ENCODE results near the gene BNC2.

Gene BNC2

DNA sequence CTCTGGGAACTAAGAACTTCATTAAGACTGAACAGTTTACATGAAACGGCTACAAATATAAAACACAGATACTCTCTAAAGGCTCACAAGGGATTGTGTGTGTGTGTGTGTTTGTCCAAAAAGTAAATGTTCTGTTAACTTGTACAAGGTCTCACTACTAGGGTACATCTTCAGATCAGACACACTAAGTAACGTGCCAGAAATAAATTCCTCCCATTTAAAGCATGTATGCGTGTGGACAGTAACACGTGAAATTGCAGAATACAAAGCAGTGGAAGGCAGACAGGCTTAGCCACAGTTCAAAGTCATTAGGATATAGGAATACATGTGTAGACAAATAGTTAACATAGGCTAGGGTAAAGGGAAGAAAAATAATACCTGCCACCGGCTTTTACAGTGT lies 1.8 kb downstream of the BNC2 start:
- DNase-seq: no peak

DNA sequence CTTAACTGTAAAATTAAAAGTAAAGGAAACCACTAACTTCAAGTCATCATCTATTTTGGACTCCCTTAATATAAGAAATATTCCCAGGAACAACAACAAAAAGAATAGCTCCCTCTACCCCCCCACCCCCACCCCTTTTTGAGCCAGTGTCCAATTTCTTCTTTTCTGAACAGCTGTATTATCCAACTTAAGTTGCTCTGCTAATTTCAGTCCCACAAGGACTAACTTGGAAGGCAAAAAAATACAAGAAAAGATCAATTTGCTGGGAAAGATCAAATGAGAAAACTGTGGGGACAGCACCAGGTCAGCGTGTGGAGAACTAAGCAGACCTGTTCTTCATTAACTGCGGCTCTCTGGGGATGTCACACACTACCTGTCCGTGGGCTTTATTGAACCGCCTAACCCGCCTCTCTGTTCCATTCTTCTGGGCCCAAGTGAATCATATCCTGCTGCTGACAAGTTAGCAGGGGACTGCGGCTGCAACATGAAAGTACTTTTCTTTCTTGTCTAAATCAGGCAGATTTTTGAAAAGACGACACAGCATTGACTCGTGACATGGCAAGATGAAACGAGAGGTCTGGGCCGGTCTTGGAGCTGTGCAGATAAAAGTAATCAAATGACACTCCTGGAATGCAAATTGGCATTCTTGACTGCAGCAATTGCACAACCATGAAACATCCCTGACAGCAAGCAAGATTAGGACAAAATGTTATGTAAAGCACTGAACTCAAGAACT lies 2.7 kb downstream of the BNC2 start:
- no peak for DNase-seq

DNA sequence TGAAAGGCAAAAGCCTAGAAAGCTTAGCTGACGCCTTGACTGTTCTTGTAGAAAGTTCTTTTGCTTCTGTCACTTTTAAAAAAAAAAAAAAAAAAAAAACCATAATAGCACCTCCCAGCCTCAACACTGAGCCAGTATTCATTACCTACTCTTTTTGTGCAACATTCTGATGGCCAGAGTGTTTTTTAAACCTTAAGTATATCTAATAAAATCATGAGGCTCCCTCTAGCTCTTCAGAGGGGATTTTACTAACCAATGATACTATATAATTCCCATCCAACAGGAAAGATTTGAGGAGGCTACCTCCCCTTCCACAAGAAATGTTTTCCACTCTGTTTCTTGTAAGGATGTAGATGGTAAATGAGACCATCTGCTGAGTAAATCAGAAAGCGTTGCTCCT lies 3.9 kb downstream of the BNC2 start:
- DNase-seq: no peak

DNA sequence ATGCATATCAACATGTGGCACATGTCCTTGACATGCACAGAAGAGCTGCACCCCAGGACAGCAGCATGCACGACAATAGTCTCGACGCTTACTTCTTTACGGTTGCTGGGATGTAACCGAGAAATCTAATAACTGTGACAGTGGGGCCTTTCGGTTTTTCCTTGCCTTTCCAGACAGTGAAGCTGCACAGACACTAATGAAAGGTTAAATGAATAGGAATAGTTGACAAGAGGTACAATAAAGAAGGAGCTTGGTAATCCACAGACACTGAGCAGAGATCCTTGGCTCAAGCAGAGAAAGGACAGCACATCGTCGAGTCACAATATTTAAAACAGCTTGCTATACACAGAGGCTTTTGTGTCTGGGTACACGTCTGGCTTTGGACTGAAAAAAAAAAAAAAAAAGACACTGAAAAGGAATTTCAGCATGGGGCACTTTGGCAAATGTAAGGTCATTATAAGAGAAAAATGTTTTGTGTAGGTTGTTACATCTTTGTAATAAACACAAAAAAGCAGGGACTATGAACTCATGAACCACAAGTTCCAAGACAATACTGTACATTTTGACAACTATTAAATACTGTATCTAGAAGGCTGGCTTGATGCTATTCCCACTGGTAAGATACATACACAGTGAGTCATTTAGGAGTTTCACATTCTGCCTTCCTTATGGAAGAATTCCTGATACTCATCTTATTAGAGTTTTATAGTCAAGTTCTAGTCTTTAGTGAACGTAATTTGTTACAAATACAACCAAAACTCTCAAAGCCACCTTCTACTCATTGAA lies 5.6 kb downstream of the BNC2 start:
- DNase-seq: no peak

DNA sequence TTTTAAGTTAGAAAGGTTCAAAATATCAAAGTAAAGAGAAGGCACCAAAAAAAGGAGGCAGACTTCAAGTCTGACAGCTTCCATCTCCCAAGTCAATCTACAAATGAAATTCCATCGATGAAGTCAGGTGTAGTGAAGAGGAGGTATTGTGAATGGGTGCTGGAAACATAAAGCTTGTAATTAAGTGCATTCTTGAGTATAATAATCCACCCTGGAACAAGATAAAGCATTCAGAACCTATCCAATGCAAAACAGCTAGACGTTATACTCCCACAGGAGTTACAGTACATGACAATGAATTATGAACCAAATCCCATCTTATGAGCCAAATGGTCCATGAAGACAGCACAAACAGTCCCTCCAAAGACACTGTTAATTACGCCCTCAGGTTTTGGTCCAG lies 22.3 kb downstream of the BNC2 start:
- DNase-seq: no peak

DNA sequence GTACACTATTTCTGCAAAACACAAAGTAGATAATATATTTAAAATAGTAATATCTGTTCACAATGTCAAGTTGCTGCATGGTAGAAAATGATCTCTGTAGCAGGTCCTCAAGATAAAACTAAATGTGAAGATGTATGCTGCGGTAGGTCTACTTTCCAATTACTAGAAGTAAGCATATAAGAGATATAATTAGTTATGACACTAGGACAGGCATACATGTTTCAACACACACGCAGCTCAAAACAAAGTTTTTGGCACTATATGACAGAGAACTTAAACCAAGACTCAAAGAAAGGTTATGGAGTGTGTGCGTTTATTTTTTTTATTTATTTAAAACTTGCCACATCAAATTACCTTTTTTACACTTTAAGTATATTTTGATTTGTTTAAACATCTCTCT lies 23.5 kb downstream of the BNC2 start:
- no peak for DNase-seq

DNA sequence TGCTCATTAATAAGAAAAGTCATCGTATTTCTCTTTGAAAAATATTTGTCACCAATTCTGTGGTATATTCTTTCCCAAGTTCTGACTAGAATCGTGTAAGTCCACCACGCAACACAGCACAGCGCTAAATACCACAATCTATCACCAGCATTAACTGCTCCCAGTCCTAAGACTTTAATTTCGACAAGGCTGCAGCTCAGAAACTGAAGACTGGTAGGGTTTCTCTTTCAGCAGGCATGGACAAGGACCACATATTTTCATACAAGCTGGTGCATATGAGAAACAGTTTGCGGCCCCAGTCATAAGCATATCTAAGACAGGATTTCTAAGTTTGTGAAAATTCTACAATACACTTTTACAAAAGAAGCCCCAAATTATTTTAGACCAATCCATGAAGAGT lies 24.1 kb downstream of the BNC2 start:
- no peak for DNase-seq

DNA sequence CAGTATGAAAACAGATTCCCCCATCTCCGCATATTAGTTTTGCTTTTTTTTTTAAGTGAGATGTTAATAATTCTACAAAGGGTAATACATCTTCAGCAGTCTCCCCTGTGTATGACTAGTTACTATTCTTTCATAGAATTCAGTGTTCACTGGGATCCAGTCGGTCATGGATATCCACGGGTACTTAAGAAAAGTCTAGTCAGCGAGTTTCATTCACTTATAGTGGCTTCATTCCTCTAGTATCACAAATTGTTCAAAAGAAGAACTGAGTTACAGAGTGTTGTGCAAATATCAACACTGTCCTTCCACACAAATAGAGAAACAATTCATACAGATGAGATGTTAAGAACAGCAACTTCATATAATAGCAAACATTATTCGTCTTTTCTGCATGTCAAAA lies 35.7 kb downstream of the BNC2 start:
- DNase-seq: no peak

DNA sequence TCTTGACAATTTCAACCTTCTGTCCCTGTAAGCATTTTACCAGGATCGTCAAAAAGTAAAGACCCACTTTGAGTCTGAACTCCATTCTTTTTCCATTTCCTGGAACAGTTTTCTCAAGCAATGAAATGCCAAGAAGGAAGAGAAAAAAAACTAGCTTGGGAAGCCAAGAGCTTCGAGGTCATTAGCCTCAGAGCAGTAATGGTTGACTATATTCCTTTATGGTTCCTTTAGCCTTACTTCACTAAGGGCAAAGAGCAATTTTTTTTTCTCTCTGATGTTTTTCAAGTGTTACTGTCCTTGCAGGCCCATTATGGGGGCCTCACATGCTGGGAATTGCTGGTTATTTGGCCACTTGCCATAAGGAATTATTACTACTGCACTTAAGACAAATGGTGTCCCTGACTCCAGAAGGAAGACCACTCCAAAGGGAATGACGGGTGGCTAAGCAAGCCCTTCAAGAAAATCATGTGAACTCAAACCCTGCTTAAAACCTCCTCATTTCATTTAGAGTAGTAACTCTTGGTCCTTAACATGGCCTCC lies 37.1 kb downstream of the BNC2 start:
- DNase-seq: no peak

DNA sequence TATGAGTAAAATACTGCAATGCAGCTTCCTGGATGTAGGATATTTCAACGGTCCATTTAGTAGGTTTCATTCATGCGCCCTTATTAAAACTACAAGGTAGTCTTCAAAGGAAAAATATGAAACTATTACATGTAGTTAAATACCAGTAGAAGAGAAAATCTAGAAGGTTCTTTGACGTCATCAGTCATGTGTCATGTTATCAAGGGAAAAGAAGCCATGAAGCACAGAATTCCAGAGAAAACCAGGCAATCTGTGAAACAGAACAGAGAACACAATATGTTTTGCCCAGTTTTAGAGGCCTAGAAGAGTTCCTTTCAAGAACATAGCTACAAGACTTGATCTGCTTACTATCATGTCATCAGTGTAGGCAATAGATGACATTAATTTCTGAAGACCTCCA lies 38.4 kb downstream of the BNC2 start:
- DNase-seq: no peak

DNA sequence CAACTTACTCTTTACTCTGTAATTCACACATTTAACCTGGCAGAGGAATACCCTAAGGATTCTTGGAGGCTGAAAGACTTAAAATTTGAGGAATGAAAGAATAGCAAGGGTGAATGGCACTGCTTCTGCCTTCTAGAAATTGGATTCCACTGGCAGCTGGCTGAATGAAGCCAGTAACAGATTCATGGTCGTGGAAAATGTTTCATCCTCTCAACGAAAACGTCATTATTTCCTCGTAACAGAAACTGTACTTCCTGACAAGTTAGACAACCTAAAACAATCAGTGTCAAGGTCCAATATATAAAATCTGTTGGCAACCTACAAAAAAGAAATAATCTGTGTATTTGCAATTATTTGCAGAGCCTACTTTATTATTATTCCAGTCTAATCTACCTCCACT lies 39.7 kb downstream of the BNC2 start:
- no peak for DNase-seq

DNA sequence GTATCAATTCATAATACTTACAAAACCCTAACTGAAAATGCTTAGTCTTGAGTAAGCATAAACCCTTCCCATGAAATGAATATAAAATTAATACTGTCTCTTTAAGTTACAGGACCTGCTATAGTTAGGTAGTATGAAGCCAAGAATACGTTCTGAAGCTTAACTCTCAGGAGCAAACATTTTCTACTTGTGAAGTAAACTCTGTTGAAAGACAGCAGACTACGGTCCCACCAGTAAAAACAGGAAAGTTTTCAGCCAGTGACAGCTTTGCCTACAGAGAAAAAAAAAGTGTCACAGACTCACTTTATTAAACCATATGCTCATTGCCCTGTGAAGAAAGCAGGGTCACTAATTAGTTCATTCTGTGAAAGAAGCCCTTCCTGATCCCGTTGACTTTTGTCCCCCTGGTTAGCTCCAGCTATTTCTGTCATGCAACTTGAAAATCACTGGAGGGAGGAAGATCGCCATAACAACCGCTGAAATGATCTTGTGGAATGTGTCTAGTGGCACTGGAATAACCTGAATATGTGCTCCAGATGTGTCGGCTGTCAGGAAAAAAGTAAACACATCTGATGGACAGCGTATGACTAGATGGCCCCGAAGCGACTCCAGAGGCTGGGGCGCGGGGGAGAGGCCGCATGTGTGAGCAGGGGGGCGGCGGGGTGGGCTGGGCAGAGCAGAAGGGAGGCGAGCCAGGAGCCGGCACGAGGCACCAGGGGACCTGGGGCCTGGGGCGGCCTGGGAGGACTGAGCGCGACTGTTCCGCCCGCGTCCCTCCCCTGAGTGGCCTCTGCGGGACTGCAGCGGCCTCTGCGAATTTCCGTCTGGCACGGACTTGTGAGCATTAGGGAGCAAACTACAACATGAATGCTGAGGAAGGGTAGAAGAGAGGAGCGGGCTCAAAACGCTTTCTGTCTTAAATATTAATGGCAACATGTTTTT lies 41.9 kb downstream of the BNC2 start:
- DNase-seq: peak; percentile 69

DNA sequence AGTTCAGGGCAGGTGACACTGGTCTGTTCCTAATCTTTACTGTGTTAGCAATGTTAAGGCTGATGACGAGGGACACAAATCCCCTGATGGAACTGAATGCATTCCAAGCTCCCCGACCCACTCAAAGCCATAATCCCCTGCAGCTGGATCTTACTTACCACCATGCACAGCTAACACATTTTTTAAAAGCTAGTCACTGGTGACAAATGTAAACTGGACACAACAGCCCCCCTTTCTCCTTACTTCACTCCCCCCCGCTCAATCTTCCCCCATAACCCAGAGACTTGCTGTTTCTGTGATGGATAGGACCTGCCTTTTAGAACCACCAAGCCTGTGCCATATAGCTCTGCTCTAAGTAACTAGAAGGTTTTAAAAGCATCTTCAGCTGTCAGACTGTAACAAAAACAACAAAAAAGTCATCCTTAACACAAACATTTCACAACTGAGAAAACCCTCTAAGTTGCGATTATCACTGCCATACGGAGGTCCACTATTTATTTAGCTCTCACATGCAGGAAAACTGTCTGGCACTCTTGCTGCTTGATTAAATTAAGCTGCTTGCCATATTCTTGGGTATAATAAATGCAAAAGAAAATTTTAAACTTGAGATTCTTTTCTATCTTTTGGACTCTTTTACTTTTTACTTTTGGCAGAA lies 44.4 kb downstream of the BNC2 start:
- DNase-seq: peak; percentile 33

DNA sequence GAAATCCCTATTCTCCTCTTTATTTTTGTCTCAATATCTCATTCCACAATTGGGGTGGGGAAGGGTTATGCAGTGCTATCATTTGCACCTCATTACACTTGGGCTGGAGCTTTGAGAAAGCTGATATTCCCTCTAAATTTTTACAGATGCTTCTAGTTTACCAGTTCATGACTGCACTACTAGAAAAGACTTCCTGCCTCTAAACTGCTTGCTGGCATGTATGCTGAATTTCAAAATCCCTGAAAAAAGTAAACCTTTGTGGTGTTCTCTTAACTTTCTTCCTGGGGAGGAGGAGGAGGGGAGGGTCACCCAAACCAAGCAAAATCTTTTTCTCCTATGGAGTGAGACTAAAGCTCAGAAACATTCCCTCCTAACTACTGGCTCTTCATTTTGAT lies 45.1 kb downstream of the BNC2 start:
- no peak for DNase-seq

DNA sequence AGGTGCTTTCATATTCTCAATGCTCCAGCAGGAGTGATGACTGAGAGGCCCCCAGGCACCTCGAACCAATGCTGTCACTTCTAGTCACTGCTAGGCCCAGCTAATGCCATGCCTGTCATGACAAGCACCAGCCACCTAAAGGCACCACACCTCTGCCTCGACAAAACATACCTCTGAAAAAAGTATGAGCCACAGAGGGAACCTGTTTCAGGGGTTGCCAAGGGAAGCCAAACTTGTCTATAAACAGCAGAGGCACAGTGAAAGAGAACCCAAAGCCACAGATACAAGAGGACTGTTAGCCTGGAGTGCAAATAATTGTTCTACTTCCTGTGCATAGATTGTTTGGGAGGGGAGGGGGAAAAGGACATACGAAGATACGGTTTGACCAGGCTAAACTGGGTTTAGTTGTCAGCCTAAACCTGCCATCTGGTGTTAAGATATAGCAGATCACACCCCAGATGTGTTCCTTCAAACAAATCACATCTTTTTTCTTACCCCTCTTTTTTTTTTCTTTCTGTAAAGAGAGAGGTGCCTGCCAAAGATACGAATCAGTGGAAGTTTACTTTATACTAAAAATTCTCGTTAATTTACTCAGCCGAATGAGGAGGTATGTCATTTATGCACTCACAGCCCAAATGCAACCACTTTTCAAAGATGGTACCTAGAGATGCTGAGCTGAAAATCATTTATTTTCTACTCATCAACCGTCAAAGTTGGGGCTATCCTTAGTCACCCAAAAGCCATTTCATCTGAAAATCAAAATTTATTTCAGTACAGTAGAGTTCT lies 45.7 kb downstream of the BNC2 start:
- DNase-seq: no peak

DNA sequence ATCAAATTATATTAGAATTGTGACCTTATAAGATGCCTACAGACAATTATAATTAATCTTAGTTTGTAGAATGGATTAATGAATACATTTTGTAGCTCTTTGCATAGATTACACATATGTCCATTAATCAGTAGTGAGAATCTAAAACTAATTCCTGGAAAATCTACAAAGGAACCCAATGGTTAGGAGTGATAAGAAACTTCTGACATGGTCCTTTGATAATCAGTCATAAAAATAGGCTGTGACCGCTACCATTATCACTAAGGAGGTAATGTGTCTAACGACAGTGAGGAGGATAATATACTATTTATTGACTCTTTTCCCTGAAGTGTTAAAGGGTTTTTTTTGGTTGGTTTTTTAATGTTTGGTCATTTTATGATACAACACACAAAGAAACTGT lies 46.6 kb downstream of the BNC2 start:
- DNase-seq: no peak

DNA sequence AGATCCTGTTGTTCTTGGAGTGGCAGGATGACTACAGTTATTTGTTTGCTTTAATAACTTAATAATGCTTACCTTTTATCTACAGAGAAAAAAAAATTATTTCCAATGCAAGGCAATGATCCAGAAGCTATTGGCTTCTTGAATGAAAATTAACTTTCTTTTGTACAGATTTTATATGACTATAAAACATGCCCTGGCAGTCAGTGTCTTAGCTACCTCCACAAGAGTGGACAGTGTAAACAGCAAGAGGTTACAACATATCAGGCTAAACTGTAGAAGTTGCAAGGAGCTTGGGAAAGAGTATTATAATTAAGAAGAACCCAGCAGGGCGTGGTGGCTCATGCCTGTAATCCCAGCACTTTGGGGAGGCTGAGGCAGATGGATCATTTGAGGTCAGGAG lies 49.1 kb downstream of the BNC2 start:
- no peak for DNase-seq

DNA sequence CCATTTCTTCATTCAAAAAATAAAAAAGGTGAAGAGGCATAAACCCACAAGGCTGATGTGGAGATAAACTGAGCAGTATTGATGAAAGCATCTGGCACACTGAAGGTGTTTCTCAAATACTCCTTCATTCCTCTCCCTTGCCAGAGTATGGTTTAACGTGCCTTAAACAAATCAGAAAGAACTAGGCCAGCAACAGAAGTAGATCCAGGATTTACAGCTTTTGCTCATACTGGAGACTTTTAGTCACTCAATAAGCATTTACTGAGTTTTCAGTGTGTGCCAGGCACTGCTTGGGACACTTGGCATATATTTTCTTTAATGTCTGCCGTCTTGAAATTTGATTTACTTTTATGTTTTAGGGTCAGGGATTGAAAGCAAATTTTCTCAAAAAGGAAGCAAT lies 53.0 kb downstream of the BNC2 start:
- DNase-seq: no peak

DNA sequence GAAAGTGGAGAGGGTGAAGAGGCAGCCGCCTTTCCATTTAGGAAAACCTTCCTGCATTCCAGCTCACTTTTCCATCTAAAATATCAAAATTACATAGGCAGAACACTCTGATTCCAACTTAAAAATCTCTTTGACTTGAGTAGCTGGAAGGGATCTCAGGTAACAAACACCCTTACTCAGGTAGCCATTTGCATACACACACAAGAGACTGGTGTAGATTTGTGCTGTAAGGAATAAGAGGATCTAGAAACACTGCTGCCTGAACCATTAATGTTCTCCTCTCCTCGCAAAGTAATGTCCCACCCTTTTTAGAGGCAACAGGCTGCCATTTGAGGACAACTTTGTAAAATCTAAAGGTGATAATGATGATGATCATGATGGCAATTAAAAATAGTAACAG lies 53.5 kb downstream of the BNC2 start:
- DNase-seq: no peak

DNA sequence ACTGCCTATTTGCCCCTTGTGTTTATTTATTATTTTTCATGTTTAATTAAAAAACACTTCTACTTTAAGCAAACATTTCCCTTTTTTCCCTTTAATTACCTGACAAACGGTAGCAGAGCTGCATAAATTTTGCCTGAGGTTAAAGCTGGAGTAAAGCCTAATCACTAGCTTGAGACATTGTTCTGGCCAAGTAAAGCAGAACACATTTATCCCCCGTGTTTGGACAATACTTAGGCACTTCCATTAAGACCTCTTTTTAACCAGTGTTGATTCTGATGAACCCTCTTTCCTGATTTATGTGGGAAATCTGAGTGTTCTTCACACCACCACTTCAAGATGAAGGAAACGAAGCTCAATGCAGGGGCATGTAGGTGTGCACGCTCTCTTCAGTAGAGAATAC lies 54.5 kb downstream of the BNC2 start:
- no peak for DNase-seq

DNA sequence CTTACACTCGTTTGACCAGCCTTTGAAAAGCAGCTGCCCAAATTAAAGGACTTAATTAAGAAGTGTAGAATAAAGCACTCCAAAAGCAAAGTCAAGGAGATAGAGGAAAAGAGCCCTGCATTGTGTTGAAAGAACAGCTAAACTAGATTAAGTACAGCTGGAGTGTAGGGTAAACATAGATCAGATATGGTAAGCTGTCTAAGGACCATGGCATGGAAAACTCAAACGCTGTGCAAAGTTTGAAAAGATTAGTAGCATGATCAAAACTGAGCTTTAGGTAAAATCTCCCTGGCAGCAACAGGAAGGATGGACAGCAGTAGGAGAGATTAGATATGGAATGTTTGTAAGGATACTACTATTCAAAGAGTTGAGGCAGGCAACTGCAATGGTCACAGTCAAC lies 55.4 kb downstream of the BNC2 start:
- DNase-seq: no peak

DNA sequence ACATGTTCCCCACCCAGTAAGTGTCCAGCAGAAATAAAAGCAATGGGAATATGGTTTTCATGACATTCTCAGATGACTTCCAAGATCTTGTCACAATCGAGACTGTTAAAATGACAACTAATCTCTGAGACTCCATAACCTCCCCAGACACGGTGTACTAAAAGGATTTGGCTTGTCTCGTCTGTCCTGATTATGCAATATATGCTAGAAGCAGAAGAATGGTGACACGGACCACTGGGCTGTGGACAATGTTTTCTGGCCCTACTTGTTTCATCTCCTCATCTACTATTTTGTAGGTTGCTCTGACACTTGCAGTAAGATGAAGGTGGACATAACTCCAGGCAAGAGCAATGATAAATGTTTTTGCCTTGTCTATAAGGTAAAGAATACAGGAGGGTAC lies 56.6 kb downstream of the BNC2 start:
- DNase-seq: no peak
